SH-SY5Y (cell line): ENCODE results near the gene PRUNE2.

ENCODE experiments used
- GATA2 ChIP-seq: IDR thresholded peaks from 2 replicates; pipeline ENCODE4 v1.6.1; 2011; ENCODE audit warnings: mild to moderate bottlenecking, low read depth, low read length
- GATA3 ChIP-seq: IDR thresholded peaks from 2 replicates; pipeline ENCODE4 v1.6.1; 2011; ENCODE audit warnings: low read depth, mild to moderate bottlenecking, low read length, moderate library complexity

PRUNE2 gene

GRCh38 chr9:76664120-76664519 lies 241.8 kb downstream of the PRUNE2 start:
- TF ChIP-seq GATA3 (no peak), GATA2 (no peak)

- TF ChIP-seq GATA2 (no peak), GATA3 (no peak)
Measured at GRCh38 chr9:76662476-76663281, 243.2 kb downstream of the PRUNE2 start.

GRCh38 chr9:76658510-76659231 lies 247.2 kb downstream of the PRUNE2 start:
- TF ChIP-seq GATA3 (no peak), GATA2 (no peak)

- no peak for TF ChIP-seq GATA2
- no peak for TF ChIP-seq GATA3
Measured at GRCh38 chr9:76657265-76657664, 248.6 kb downstream of the PRUNE2 start.

- no peak for TF ChIP-seq GATA2
Measured at GRCh38 chr9:76655971-76656370, 249.9 kb downstream of the PRUNE2 start.

- TF ChIP-seq GATA3, result no peak
- TF ChIP-seq GATA2, result no peak
Measured at GRCh38 chr9:76655121-76655541, 250.8 kb downstream of the PRUNE2 start.

GRCh38 chr9:76654575-76654974 lies 251.3 kb downstream of the PRUNE2 start:
- TF ChIP-seq GATA2 (no peak), GATA3 (no peak)

- TF ChIP-seq GATA2 (no peak), GATA3 (no peak)
Measured at GRCh38 chr9:76654051-76654461, 251.9 kb downstream of the PRUNE2 start.

GRCh38 chr9:76652894-76653293 lies 253.0 kb downstream of the PRUNE2 start:
- no peak for TF ChIP-seq GATA2
- TF ChIP-seq GATA3, result no peak

GRCh38 chr9:76651119-76651705 lies 254.7 kb downstream of the PRUNE2 start:
- TF ChIP-seq GATA3, result no peak
- TF ChIP-seq GATA2, result no peak

- TF ChIP-seq GATA3 (no peak), GATA2 (no peak)
Measured at GRCh38 chr9:76650692-76651091, 255.2 kb downstream of the PRUNE2 start.

GRCh38 chr9:76649894-76650293 lies 256.0 kb downstream of the PRUNE2 start:
- TF ChIP-seq GATA2 (no peak), GATA3 (no peak)

- TF ChIP-seq GATA3 (no peak), GATA2 (no peak)
Measured at GRCh38 chr9:76646249-76646648, 259.7 kb downstream of the PRUNE2 start.

- TF ChIP-seq GATA3 (no peak), GATA2 (no peak)
Measured at GRCh38 chr9:76644647-76645250, 261.2 kb downstream of the PRUNE2 start.

- TF ChIP-seq GATA2 (no peak), GATA3 (no peak)
Measured at GRCh38 chr9:76644171-76644570, 261.7 kb downstream of the PRUNE2 start.
